ENCODE data around the gene SNAI3. TPM values are rescaled to one million over a fixed set of nuclear protein-coding genes. Genes with fewer than 3 reads are reported as not detected.

Gene SNAI3
- total RNA-seq, 1 donor from 2014 or later: 0.29 TPM

GRCh38 chr16:88631384-88631783 lies 54.9 kb downstream of the SNAI3 start:
- no peak overlapping the region for H3K27ac Mint-ChIP-seq
- H3K36me3 Mint-ChIP-seq: peaks cover 10% of the 10 kb centered on the region
- no peak for DNase-seq (ENCODE audit: low spot score in 2 of 2, unreplicated experiment in 2 of 2)
- no peak for TF ChIP-seq CTCF (IDR thresholded peaks at IDR 0.05; ENCODE audit: unreplicated experiment)
- peaks cover 3% of the 10 kb centered on the region for H3K4me1 Mint-ChIP-seq
- peaks cover 20% of the 10 kb centered on the region for H3K27me3 Mint-ChIP-seq (ENCODE audit: low read depth)
- no peak overlapping the region for H3K4me3 Mint-ChIP-seq
- no peaks in the 10 kb centered on the region for H3K9me3 Mint-ChIP-seq

- Mint-ChIP-seq H3K4me3 (no peak overlapping the region), H3K4me1 (peaks cover 3% of the 10 kb centered on the region), H3K9me3 (no peaks in the 10 kb centered on the region), H3K27ac (no peak overlapping the region), H3K27me3 (ENCODE audit: low read depth) (peaks cover 16% of the 10 kb centered on the region), H3K36me3 (peaks cover 10% of the 10 kb centered on the region)
- TF ChIP-seq CTCF (IDR thresholded peaks at IDR 0.05; ENCODE audit: unreplicated experiment): no peak
- DNase-seq (ENCODE audit: low spot score in 2 of 2, unreplicated experiment in 2 of 2): no peak
These were observed 55.4 kb downstream of the SNAI3 start for GRCh38 chr16:88630941-88631340.

GRCh38 chr16:88630433-88630832 lies 55.9 kb downstream of the SNAI3 start:
- TF ChIP-seq CTCF (IDR thresholded peaks at IDR 0.05; ENCODE audit: unreplicated experiment): no peak
- Mint-ChIP-seq H3K27me3 (ENCODE audit: low read depth) (peaks cover 13% of the 10 kb centered on the region), H3K4me3 (no peak overlapping the region), H3K36me3 (peaks cover 10% of the 10 kb centered on the region), H3K27ac (no peak overlapping the region), H3K9me3 (no peaks in the 10 kb centered on the region), H3K4me1 (peaks cover 3% of the 10 kb centered on the region)
- no peak for DNase-seq (ENCODE audit: low spot score in 2 of 2, unreplicated experiment in 2 of 2)

GRCh38 chr16:88629835-88630234 lies 56.5 kb downstream of the SNAI3 start:
- no peaks in the 10 kb centered on the region for H3K9me3 Mint-ChIP-seq
- no peak overlapping the region for H3K27ac Mint-ChIP-seq
- no peak overlapping the region for H3K4me3 Mint-ChIP-seq
- H3K36me3 Mint-ChIP-seq: peaks cover 10% of the 10 kb centered on the region
- H3K27me3 Mint-ChIP-seq (ENCODE audit: low read depth): peaks cover 7% of the 10 kb centered on the region
- DNase-seq (ENCODE audit: low spot score in 2 of 2, unreplicated experiment in 2 of 2): no peak
- no peak for TF ChIP-seq CTCF (IDR thresholded peaks at IDR 0.05; ENCODE audit: unreplicated experiment)
- H3K4me1 Mint-ChIP-seq: no peaks in the 10 kb centered on the region

GRCh38 chr16:88628512-88628974 lies 57.8 kb downstream of the SNAI3 start:
- Mint-ChIP-seq H3K27ac (no peak overlapping the region), H3K36me3 (peaks cover 10% of the 10 kb centered on the region), H3K9me3 (no peaks in the 10 kb centered on the region), H3K4me3 (no peak overlapping the region), H3K4me1 (no peaks in the 10 kb centered on the region), H3K27me3 (ENCODE audit: low read depth) (peaks cover 1% of the 10 kb centered on the region)
- DNase-seq (ENCODE audit: low spot score in 2 of 2, unreplicated experiment in 2 of 2): no peak
- TF ChIP-seq CTCF (IDR thresholded peaks at IDR 0.05; ENCODE audit: unreplicated experiment): no peak

Small RNA genes within 50 kb of the gene (microRNA-seq; reads per million reads assigned to microRNA genes)
- not detected for gene MIR4722

Other genes with a start within 250 kb of the SNAI3 start
- 51.1 to 56.2 TPM (median 52.6 TPM) in 3 replicates for gene ZFPM1, start 233.2 kb downstream of the SNAI3 start, total RNA-seq
- 59.9 to 64.9 TPM (median 62.2 TPM) in 3 replicates for gene ZC3H18, start 116.1 kb downstream of the SNAI3 start, total RNA-seq
- gene IL17C, start 47.9 kb downstream of the SNAI3 start, total RNA-seq: 0.23 TPM in 1 of 3 replicates, not detected in the others
- gene CYBA, start 35.5 kb downstream of the SNAI3 start, total RNA-seq: 116 to 127 TPM (median 121 TPM) in 3 replicates
- gene MVD, start 23.4 kb downstream of the SNAI3 start, total RNA-seq: 59.5 to 67.2 TPM (median 64.0 TPM) in 3 replicates
- 20.9 to 22.9 TPM (median 21.4 TPM) in 3 replicates for gene RNF166, start 19.9 kb upstream of the SNAI3 start, total RNA-seq
- gene CTU2, start 20.0 kb upstream of the SNAI3 start, total RNA-seq: 22.2 to 28.2 TPM (median 22.2 TPM) in 3 replicates
- gene PIEZO1, start 98.7 kb upstream of the SNAI3 start, total RNA-seq: 148 to 160 TPM (median 151 TPM) in 3 replicates
- gene CDT1, start 117.3 kb upstream of the SNAI3 start, total RNA-seq: 14.1 to 15.9 TPM (median 14.6 TPM) in 3 replicates
- gene APRT, start 125.4 kb upstream of the SNAI3 start, total RNA-seq: 95.9 to 99.2 TPM (median 96.2 TPM) in 3 replicates
- gene GALNS, start 170.4 kb upstream of the SNAI3 start, total RNA-seq: 41.3 to 44.7 TPM (median 42.4 TPM) in 3 replicates
- 88.2 to 101 TPM (median 96.3 TPM) in 3 replicates for gene TRAPPC2L, start 170.6 kb upstream of the SNAI3 start, total RNA-seq
- 0.22 to 0.41 TPM (median 0.40 TPM) in 3 replicates for gene PABPN1L, start 180.2 kb upstream of the SNAI3 start, total RNA-seq

Data from mesothelial cell of epicardium (in vitro differentiated cells).